SK-N-SH (cell line): Measurements from ENCODE around the gene COLEC12. TPM values are rescaled to one million over a fixed set of nuclear protein-coding genes. Genes with fewer than 3 reads are reported as not detected.

Experiments used
- CTCF ChIA-PET: fragments of 300-600, 350-600 bp; formaldehyde crosslinking; extraction: SDS; loops from one replicate; lab custom pipeline; 2021; lab: Yijun Ruan, JAX
- POLR2A ChIA-PET: fragments of 350-600 bp; sonication (Branson Sonifier 250); formaldehyde crosslinking; extraction: SDS; loops from one replicate; lab custom pipeline; 2020; ENCODE audit warnings: antibody characterized with exemption, inconsistent platforms; lab: Yijun Ruan, JAX
- DNase-seq: peaks from one replicate; pipeline ENCODE4 v3.0.0; 2012
- H2AFZ ChIP-seq: fragments of 200-600 bp; sonication (generic); 2 replicates; pipeline ENCODE4 v1.8.1; 2016; ENCODE audit warnings: antibody characterized with exemption, mild to moderate bottlenecking, low read depth
- H3F3A ChIP-seq: fragments of 200-600 bp; sonication (generic); replicated peaks from 2 replicates; pipeline ENCODE3; 2016; ENCODE audit warnings: antibody characterized with exemption, mild to moderate bottlenecking; ENCODE audit not compliant: insufficient read depth
- H3K27ac ChIP-seq, 2 experiments: fragments of 200-500 bp in 1 of 2; fragments of 200-600 bp in 1 of 2; sonication (Bioruptor generic) in 1 of 2; sonication (generic), shearing (Covaris generic) in 1 of 2; 2 replicates each; pipeline versions ENCODE4 v1.5.1 to v1.6.1; 2014 to 2016; ENCODE audit warnings: low read depth in 2 of 2, inconsistent platforms in 1 of 2, low read length in 1 of 2, mild to moderate bottlenecking in 1 of 2, mixed read lengths in 1 of 2
- H3K27me3 ChIP-seq: fragments of 200-600 bp; sonication (generic), shearing (Covaris generic); 2 replicates; pipeline ENCODE4 v1.6.1; 2016; ENCODE audit warnings: mixed run types; ENCODE audit not compliant: insufficient read depth
- H3K36me3 ChIP-seq, 2 experiments: fragments of 200-500 bp in 1 of 2; fragments of 200-600 bp in 1 of 2; sonication (Bioruptor generic) in 1 of 2; sonication (generic) in 1 of 2; replicated peaks in 1 of 2; 2 replicates each; pipeline versions ENCODE3 to v1.5.1; 2014 to 2016; ENCODE audit warnings: low read length in 1 of 2, mild to moderate bottlenecking in 1 of 2; ENCODE audit not compliant: insufficient read depth in 2 of 2, control insufficient read depth in 1 of 2
- H3K4me1 ChIP-seq, 2 experiments: fragments of 200-500 bp in 1 of 2; fragments of 200-600 bp in 1 of 2; sonication (Bioruptor generic) in 1 of 2; sonication (generic), shearing (Covaris generic) in 1 of 2; 2 replicates each; pipeline versions ENCODE4 v1.5.1 to v1.6.1; 2014 to 2016; ENCODE audit warnings: low read depth in 1 of 2, low read length in 1 of 2, mixed run types in 1 of 2; ENCODE audit not compliant: insufficient read depth in 2 of 2, control insufficient read depth in 1 of 2
- H3K4me2 ChIP-seq: fragments of 200-600 bp; sonication (generic), shearing (Covaris generic); 2 replicates; pipeline ENCODE4 v1.6.1; 2017; ENCODE audit warnings: mixed run types
- H3K4me3 ChIP-seq, 2 experiments: fragments of 200-500 bp in 1 of 2; fragments of 200-600 bp in 1 of 2; sonication (Bioruptor generic) in 1 of 2; sonication (generic), shearing (Covaris generic) in 1 of 2; 2 replicates each; pipeline versions ENCODE4 v1.5.1 to v1.8.1; 2014 to 2016; ENCODE audit warnings: low read depth in 2 of 2, inconsistent platforms in 1 of 2, low read length in 1 of 2, mild to moderate bottlenecking in 1 of 2, mixed read lengths in 1 of 2, moderate library complexity in 1 of 2
- H3K79me2 ChIP-seq: fragments of 200-600 bp; sonication (generic); 2 replicates; pipeline ENCODE4 v1.8.1; 2017; ENCODE audit warnings: mild to moderate bottlenecking; ENCODE audit not compliant: insufficient read depth
- H3K9ac ChIP-seq: fragments of 200-600 bp; sonication (generic); 2 replicates; pipeline ENCODE4 v1.6.1; 2017; ENCODE audit warnings: mixed run types
- H3K9me2 ChIP-seq: fragments of 200-600 bp; sonication (generic); 2 replicates; pipeline ENCODE4 v1.6.1; 2017; ENCODE audit warnings: mixed run types
- H3K9me3 ChIP-seq: fragments of 200-600 bp; sonication (generic); 2 replicates; pipeline ENCODE4 v1.6.1; 2017; ENCODE audit warnings: mixed run types, mild to moderate bottlenecking, moderate library complexity
- H4K20me1 ChIP-seq: fragments of 200-600 bp; sonication (generic); 2 replicates; pipeline ENCODE4 v1.6.1; 2017; ENCODE audit warnings: mild to moderate bottlenecking, mixed run types; ENCODE audit not compliant: insufficient read depth
- FOXJ3 ChIP-seq: sonication (generic); formaldehyde crosslinking; IDR thresholded peaks from 2 replicates; pipeline ENCODE4 v1.5.1; 2020; ENCODE audit warnings: mild to moderate bottlenecking, missing genetic modification reagents
- FOXM1 ChIP-seq: IDR thresholded peaks from 2 replicates; pipeline ENCODE4 v1.4.0; 2012; ENCODE audit warnings: low read depth, mild to moderate bottlenecking
- JUND ChIP-seq: IDR thresholded peaks from 2 replicates; pipeline ENCODE4 v1.4.0; 2012
- MXI1 ChIP-seq: IDR thresholded peaks from 2 replicates; pipeline ENCODE4 v1.6.1; 2012; ENCODE audit warnings: mild to moderate bottlenecking, low read depth, low read length, improper control_type of control experiment
- NFIC ChIP-seq: IDR thresholded peaks from 2 replicates; pipeline ENCODE4 v1.4.0; 2012; ENCODE audit warnings: borderline replicate concordance
- NRF1 ChIP-seq: IDR thresholded peaks from 2 replicates; pipeline ENCODE4 v1.6.1; 2012; ENCODE audit warnings: low read depth, mild to moderate bottlenecking, low read length
- RAD21 ChIP-seq: IDR thresholded peaks from 2 replicates; pipeline ENCODE4 v1.6.1; 2012; ENCODE audit warnings: mild to moderate bottlenecking, low read length
- RCOR1 ChIP-seq: fragments of 150-350 bp; IDR thresholded peaks from 2 replicates; pipeline ENCODE4 v1.6.1; 2017; ENCODE audit warnings: antibody characterized with exemption, low read length
- RFX5 ChIP-seq: IDR thresholded peaks from 2 replicates; pipeline ENCODE4 v1.6.1; 2012; ENCODE audit warnings: mild to moderate bottlenecking, improper control_type of control experiment, low read length
- RXRA ChIP-seq: IDR thresholded peaks from 2 replicates; pipeline ENCODE4 v1.4.0; 2012; ENCODE audit warnings: low read depth, mild to moderate bottlenecking, borderline replicate concordance
- TAF1 ChIP-seq: IDR thresholded peaks from 2 replicates; pipeline ENCODE4 v1.6.1; 2012; ENCODE audit warnings: low read depth, mild to moderate bottlenecking, low read length, moderate library complexity, borderline replicate concordance
- TCF12 ChIP-seq: IDR thresholded peaks from 2 replicates; pipeline ENCODE4 v1.4.0; 2012
- TEAD4 ChIP-seq: IDR thresholded peaks from 2 replicates; pipeline ENCODE4 v1.4.0; 2012; ENCODE audit warnings: mild to moderate bottlenecking, borderline replicate concordance; ENCODE audit not compliant: insufficient read depth
- WGBS: methylation state at CpG from one replicate; pipeline ENCODE4 v1.1.6; 2017; ENCODE audit warnings: low lambda C conversion rate; 5-methylcytosine and 5-hydroxymethylcytosine counted together
- polyA plus RNA-seq, 3 experiments: library from polyadenylated mRNA; depleted of rRNA; stranded (reverse); fragments of >200 nt; gene quantifications; 2 replicates each; pipeline ENCODE4 v1.2.3, GENCODE V29; 2012
- TF ChIP-seq, protein P1 (sequence below): fragments of 200-600 bp; sonication (generic); IDR thresholded peaks from 2 replicates; pipeline ENCODE4 v1.6.1; 2017; ENCODE audit warnings: antibody characterized with exemption, mild to moderate bottlenecking, moderate library complexity
- TF ChIP-seq, protein P2 (sequence below): IDR thresholded peaks from 2 replicates; pipeline ENCODE4 v1.4.0; 2012; ENCODE audit warnings: low read depth, borderline replicate concordance
- TF ChIP-seq, protein P3 (sequence below): IDR thresholded peaks from 2 replicates; pipeline ENCODE4 v1.4.0; 2012; ENCODE audit warnings: low read depth
- TF ChIP-seq, protein P4 (sequence below): IDR thresholded peaks from 2 replicates; pipeline ENCODE4; 2012
- TF ChIP-seq, protein P5 (sequence below): IDR thresholded peaks from 2 replicates; pipeline ENCODE4 v1.6.1; 2012; ENCODE audit warnings: mild to moderate bottlenecking, low read depth, low read length, moderate library complexity

Gene COLEC12
- polyA plus RNA-seq, 1 of the 3 experiments (the other 2 are of a cell fraction) = 41.2 TPM

DNA sequence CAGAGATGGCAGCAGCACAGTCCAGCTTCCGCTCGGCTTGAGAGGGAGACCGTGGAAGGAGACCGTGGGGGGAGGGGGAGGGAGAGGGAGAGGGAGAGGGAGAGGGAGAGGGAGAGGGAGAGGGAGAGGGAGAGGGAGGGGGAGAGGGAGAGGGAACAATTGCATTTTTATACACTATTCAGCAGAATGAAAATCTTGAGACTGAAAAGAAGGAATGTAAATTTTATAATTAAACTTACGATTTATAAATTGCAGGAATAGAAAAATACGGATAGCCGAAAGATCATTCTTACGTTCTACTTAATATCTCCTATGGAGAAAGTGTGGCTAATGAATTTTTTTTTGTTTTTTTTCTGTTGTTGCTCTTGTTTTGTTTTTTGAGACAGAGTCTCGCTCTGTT is 12.5 kb upstream of the COLEC12 start:
- no peak overlapping the region for H3K4me3 ChIP-seq
- ChIA-PET POLR2A (no interaction called here), CTCF (no interaction called here)
- H3K9me2 ChIP-seq = no peaks in the 10 kb centered on the region; the same call in 1 of the 2 replicates
- no peak overlapping the region for H2AFZ ChIP-seq
- H3K36me3 ChIP-seq = no peaks in the 10 kb centered on the region
- H3K79me2 ChIP-seq = no peaks in the 10 kb centered on the region
- H3F3A ChIP-seq = no peaks in the 10 kb centered on the region
- no peaks in the 10 kb centered on the region for H3K4me1 ChIP-seq
- H3K27me3 ChIP-seq = no peaks in the 10 kb centered on the region
- TF ChIP-seq, protein P1, sequence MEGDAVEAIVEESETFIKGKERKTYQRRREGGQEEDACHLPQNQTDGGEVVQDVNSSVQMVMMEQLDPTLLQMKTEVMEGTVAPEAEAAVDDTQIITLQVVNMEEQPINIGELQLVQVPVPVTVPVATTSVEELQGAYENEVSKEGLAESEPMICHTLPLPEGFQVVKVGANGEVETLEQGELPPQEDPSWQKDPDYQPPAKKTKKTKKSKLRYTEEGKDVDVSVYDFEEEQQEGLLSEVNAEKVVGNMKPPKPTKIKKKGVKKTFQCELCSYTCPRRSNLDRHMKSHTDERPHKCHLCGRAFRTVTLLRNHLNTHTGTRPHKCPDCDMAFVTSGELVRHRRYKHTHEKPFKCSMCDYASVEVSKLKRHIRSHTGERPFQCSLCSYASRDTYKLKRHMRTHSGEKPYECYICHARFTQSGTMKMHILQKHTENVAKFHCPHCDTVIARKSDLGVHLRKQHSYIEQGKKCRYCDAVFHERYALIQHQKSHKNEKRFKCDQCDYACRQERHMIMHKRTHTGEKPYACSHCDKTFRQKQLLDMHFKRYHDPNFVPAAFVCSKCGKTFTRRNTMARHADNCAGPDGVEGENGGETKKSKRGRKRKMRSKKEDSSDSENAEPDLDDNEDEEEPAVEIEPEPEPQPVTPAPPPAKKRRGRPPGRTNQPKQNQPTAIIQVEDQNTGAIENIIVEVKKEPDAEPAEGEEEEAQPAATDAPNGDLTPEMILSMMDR = no peak
- TF ChIP-seq, protein P2, sequence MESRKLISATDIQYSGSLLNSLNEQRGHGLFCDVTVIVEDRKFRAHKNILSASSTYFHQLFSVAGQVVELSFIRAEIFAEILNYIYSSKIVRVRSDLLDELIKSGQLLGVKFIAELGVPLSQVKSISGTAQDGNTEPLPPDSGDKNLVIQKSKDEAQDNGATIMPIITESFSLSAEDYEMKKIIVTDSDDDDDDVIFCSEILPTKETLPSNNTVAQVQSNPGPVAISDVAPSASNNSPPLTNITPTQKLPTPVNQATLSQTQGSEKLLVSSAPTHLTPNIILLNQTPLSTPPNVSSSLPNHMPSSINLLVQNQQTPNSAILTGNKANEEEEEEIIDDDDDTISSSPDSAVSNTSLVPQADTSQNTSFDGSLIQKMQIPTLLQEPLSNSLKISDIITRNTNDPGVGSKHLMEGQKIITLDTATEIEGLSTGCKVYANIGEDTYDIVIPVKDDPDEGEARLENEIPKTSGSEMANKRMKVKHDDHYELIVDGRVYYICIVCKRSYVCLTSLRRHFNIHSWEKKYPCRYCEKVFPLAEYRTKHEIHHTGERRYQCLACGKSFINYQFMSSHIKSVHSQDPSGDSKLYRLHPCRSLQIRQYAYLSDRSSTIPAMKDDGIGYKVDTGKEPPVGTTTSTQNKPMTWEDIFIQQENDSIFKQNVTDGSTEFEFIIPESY = no peak
- TF ChIP-seq RXRA = no peak
- TF ChIP-seq TCF12 = no peak
- TF ChIP-seq RAD21 = no peak
- TF ChIP-seq JUND = no peak
- TF ChIP-seq, protein P3, sequence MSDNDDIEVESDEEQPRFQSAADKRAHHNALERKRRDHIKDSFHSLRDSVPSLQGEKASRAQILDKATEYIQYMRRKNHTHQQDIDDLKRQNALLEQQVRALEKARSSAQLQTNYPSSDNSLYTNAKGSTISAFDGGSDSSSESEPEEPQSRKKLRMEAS = no peak
- no peak for TF ChIP-seq FOXJ3
- no peak for TF ChIP-seq MXI1
- no peak for TF ChIP-seq NRF1
- TF ChIP-seq, protein P4, sequence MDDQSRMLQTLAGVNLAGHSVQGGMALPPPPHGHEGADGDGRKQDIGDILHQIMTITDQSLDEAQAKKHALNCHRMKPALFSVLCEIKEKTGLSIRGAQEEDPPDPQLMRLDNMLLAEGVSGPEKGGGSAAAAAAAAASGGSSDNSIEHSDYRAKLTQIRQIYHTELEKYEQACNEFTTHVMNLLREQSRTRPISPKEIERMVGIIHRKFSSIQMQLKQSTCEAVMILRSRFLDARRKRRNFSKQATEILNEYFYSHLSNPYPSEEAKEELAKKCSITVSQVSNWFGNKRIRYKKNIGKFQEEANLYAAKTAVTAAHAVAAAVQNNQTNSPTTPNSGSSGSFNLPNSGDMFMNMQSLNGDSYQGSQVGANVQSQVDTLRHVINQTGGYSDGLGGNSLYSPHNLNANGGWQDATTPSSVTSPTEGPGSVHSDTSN = no peak
- no peak for DNase-seq
- no peaks in the 10 kb centered on the region; the same call in 1 of the 2 replicates for H3K9me3 ChIP-seq
- 86% methylated on average over 9 of the region's 9 CpGs for WGBS
- H4K20me1 ChIP-seq = no peaks in the 10 kb centered on the region
- H3K27ac ChIP-seq = no peak overlapping the region
- H3K4me2 ChIP-seq = no peak overlapping the region
- no peak overlapping the region for H3K9ac ChIP-seq

DNA sequence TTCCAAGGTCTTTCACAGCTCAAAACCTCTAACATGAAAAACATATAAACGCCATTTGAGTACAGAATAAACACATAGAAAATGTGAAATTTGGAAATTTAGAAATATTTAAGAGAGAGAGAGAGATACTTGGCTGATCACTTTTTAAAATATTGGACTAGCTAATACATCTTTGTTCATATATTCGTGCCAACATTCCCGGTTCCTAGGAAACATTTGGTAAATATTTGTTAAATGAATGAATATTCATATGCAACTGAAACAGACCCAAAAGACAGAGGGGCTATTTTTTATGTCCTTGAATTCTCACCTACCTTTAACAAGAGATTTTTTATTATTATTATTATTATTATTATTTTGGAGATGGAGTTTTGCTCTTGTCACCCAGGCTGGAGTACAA is 8.3 kb upstream of the COLEC12 start:
- no peaks in the 10 kb centered on the region for H3K79me2 ChIP-seq
- CTCF ChIA-PET = interaction anchor here (1.0 kb wide), 1 partner anchor 11 kb away, joined by 3 read pairs; no protein-coding TSS in a partner anchor
- 89% methylated on average over 3 of the region's 3 CpGs for WGBS
- TF ChIP-seq RXRA (no peak), NFIC (no peak), RFX5 (no peak), TAF1 (no peak), RAD21 (no peak), FOXJ3 (no peak), FOXM1 (no peak), RCOR1 (no peak), TEAD4 (no peak)
- TF ChIP-seq, protein P5, sequence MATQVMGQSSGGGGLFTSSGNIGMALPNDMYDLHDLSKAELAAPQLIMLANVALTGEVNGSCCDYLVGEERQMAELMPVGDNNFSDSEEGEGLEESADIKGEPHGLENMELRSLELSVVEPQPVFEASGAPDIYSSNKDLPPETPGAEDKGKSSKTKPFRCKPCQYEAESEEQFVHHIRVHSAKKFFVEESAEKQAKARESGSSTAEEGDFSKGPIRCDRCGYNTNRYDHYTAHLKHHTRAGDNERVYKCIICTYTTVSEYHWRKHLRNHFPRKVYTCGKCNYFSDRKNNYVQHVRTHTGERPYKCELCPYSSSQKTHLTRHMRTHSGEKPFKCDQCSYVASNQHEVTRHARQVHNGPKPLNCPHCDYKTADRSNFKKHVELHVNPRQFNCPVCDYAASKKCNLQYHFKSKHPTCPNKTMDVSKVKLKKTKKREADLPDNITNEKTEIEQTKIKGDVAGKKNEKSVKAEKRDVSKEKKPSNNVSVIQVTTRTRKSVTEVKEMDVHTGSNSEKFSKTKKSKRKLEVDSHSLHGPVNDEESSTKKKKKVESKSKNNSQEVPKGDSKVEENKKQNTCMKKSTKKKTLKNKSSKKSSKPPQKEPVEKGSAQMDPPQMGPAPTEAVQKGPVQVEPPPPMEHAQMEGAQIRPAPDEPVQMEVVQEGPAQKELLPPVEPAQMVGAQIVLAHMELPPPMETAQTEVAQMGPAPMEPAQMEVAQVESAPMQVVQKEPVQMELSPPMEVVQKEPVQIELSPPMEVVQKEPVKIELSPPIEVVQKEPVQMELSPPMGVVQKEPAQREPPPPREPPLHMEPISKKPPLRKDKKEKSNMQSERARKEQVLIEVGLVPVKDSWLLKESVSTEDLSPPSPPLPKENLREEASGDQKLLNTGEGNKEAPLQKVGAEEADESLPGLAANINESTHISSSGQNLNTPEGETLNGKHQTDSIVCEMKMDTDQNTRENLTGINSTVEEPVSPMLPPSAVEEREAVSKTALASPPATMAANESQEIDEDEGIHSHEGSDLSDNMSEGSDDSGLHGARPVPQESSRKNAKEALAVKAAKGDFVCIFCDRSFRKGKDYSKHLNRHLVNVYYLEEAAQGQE = no peak
- TF ChIP-seq, protein P1 = no peak

More for the DNA sequence above, 8.3 kb upstream of the COLEC12 start:
- Histone ChIP-seq H4K20me1 (no peaks in the 10 kb centered on the region), H3K9me3 (no peaks in the 10 kb centered on the region; the same call in 1 of the 2 replicates), H3K27me3 (no peaks in the 10 kb centered on the region), H3K4me1 (no peaks in the 10 kb centered on the region), H3K27ac (no peak overlapping the region), H3K9me2 (no peaks in the 10 kb centered on the region; the same call in 1 of the 2 replicates), H3K9ac (no peak overlapping the region), H3F3A (no peaks in the 10 kb centered on the region), H3K36me3 (no peaks in the 10 kb centered on the region), H2AFZ (no peak overlapping the region), H3K4me2 (no peak overlapping the region), H3K4me3 (no peak overlapping the region)
- POLR2A ChIA-PET = no interaction called here
- no peak for DNase-seq
